Measurements from ENCODE around the gene RBM24.

DNA sequence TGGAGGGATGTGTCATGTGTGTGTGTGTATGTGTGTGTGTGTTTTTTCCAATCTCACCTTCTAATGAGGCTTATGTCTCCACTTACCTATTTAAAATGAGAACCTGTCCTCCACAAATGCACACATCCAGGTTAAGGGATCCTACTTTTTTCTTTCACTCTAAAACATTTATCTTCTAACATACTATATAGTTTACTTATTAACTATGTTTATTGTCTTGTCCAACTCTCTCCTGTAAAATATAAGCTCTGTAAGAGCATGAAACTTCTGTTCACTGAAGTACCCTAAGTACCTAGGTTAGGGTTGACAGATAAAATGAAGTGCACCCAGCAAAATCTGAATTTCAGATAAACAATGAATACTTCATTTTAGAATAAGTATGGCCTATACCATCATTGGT, 29.2 kb upstream of the RBM24 start:
- TF ChIP-seq FOXA1 (IDR thresholded peaks at IDR 0.05) (no peak), HDGF (IDR thresholded peaks at IDR 0.05; ENCODE audit: borderline replicate concordance) (no peak), FOXM1 (IDR thresholded peaks at IDR 0.05; ENCODE audit: borderline replicate concordance) (no peak), NFRKB (IDR thresholded peaks at IDR 0.05) (no peak), L3MBTL2 (conservative IDR thresholded peaks at IDR 0.05) (no peak), FOXK2 (IDR thresholded peaks at IDR 0.05) (no peak), ELF4 (IDR thresholded peaks at IDR 0.05) (no peak)
- TF ChIP-seq, protein P1, sequence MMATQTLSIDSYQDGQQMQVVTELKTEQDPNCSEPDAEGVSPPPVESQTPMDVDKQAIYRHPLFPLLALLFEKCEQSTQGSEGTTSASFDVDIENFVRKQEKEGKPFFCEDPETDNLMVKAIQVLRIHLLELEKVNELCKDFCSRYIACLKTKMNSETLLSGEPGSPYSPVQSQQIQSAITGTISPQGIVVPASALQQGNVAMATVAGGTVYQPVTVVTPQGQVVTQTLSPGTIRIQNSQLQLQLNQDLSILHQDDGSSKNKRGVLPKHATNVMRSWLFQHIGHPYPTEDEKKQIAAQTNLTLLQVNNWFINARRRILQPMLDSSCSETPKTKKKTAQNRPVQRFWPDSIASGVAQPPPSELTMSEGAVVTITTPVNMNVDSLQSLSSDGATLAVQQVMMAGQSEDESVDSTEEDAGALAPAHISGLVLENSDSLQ (IDR thresholded peaks at IDR 0.05): no peak

Data from HEK293T (cell line).